Mesenchymal stem cell (in vitro differentiated cells and primary cell): ENCODE results near the gene ZNF57.
A peak's percentile ranks its signal among the peaks of the same experiment; 100 is the strongest.
"Not testable (repeated sequence)": the region's sequence is repeated elsewhere in the genome, so short reads cannot be mapped to it uniquely, and the experiment has no call there.

Experiments used
- DNase-seq: peaks from one replicate; pipeline ENCODE4 v3.0.0-alpha.2; 2013
- H2AFZ ChIP-seq: one replicate; pipeline ENCODE4 v1.6.1; 2013; ENCODE audit warnings: low read depth, mild to moderate bottlenecking, control low read depth, inconsistent platforms, low read length, moderate library complexity
- H2AK5ac ChIP-seq: 2 replicates; pipeline ENCODE4 v1.6.1; 2013; ENCODE audit warnings: low read length, moderate library complexity, mild to moderate bottlenecking, inconsistent platforms; ENCODE audit not compliant: severe bottlenecking
- H2BK120ac ChIP-seq: one replicate; pipeline ENCODE4 v1.6.1; 2013; ENCODE audit warnings: low read depth, mild to moderate bottlenecking, inconsistent platforms, low read length, moderate library complexity
- H2BK12ac ChIP-seq, 2 experiments: one replicate each; pipeline ENCODE4 v1.6.1; 2013; ENCODE audit warnings: inconsistent platforms in 2 of 2, low read length in 2 of 2, mild to moderate bottlenecking in 2 of 2, moderate library complexity in 2 of 2, control low read depth in 1 of 2
- H2BK15ac ChIP-seq: one replicate; pipeline ENCODE4 v1.6.1; 2013; ENCODE audit warnings: mild to moderate bottlenecking, low read depth, inconsistent platforms; ENCODE audit not compliant: poor library complexity, severe bottlenecking
- H2BK5ac ChIP-seq: 2 replicates; pipeline ENCODE4 v1.6.1; 2013; ENCODE audit warnings: low read depth, mild to moderate bottlenecking, low read length, control low read depth, inconsistent platforms; ENCODE audit not compliant: poor library complexity, severe bottlenecking
- H3K14ac ChIP-seq, 2 experiments: one replicate each; pipeline ENCODE4 v1.6.1; 2013; ENCODE audit warnings: inconsistent platforms in 2 of 2, low read length in 2 of 2, control low read depth in 1 of 2, mild to moderate bottlenecking in 1 of 2, moderate library complexity in 1 of 2
- H3K18ac ChIP-seq, 2 experiments: one replicate each; pipeline ENCODE4 v1.6.1; 2013; ENCODE audit warnings: inconsistent platforms in 2 of 2, low read length in 2 of 2, control low read depth in 1 of 2, low read depth in 1 of 2, mild to moderate bottlenecking in 1 of 2
- H3K23ac ChIP-seq, 2 experiments: one replicate each; pipeline ENCODE4 v1.6.1; 2013; ENCODE audit warnings: inconsistent platforms in 2 of 2, low read length in 2 of 2, mild to moderate bottlenecking in 2 of 2, moderate library complexity in 2 of 2, control low read depth in 1 of 2
- H3K27ac ChIP-seq: 2 replicates; pipeline ENCODE4 v1.5.1; 2013; ENCODE audit warnings: mild to moderate bottlenecking, moderate library complexity, low read length, control low read depth, inconsistent platforms; ENCODE audit not compliant: poor library complexity, severe bottlenecking
- H3K27me3 ChIP-seq, 2 experiments: 2 replicates each; pipeline versions ENCODE4 v1.6.1 to v1.7.0; 2013; ENCODE audit warnings: low read length in 2 of 2, mild to moderate bottlenecking in 2 of 2, moderate library complexity in 2 of 2, control low read depth in 1 of 2, inconsistent platforms in 1 of 2; ENCODE audit not compliant: control insufficient read depth in 1 of 2, insufficient read depth in 1 of 2
- H3K36me3 ChIP-seq, 2 experiments: 2 replicates each; pipeline versions ENCODE4 v1.6.1 to v1.7.0; 2013; ENCODE audit warnings: low read length in 2 of 2, control low read depth in 1 of 2, inconsistent platforms in 1 of 2, low read depth in 1 of 2, mild to moderate bottlenecking in 1 of 2; ENCODE audit not compliant: insufficient read depth in 2 of 2, control insufficient read depth in 1 of 2
- H3K4ac ChIP-seq, 2 experiments: one replicate each; pipeline ENCODE4 v1.6.1; 2013; ENCODE audit warnings: inconsistent platforms in 2 of 2, low read length in 2 of 2, mild to moderate bottlenecking in 2 of 2, moderate library complexity in 2 of 2, control low read depth in 1 of 2, low read depth in 1 of 2
- H3K4me1 ChIP-seq: 2 replicates; pipeline ENCODE4 v1.6.1; 2013; ENCODE audit warnings: low read depth, low read length, control low read depth; ENCODE audit not compliant: control insufficient read depth, insufficient read depth
- H3K4me2 ChIP-seq: 2 replicates; pipeline ENCODE4 v1.6.1; 2013; ENCODE audit warnings: low read length, mild to moderate bottlenecking, inconsistent platforms; ENCODE audit not compliant: poor library complexity, severe bottlenecking
- H3K4me3 ChIP-seq, 2 experiments: 2 replicates each; pipeline versions ENCODE4 v1.5.1 to v1.7.0; 2013; ENCODE audit warnings: low read length in 2 of 2, mild to moderate bottlenecking in 2 of 2, control low read depth in 1 of 2, low read depth in 1 of 2; ENCODE audit not compliant: insufficient read depth in 1 of 2
- H3K79me1 ChIP-seq: replicated peaks from 2 replicates; pipeline ENCODE4 v1.6.1; 2013; ENCODE audit warnings: mild to moderate bottlenecking, control low read depth, low read length, inconsistent platforms; ENCODE audit not compliant: poor library complexity, severe bottlenecking
- H3K9ac ChIP-seq: 2 replicates; pipeline ENCODE4 v1.7.0; 2013; ENCODE audit warnings: mild to moderate bottlenecking, low read length, moderate library complexity
- H3K9me3 ChIP-seq: 2 replicates; pipeline ENCODE4 v1.7.0; 2013; ENCODE audit warnings: mild to moderate bottlenecking, low read length; ENCODE audit not compliant: control insufficient read depth
- H4K8ac ChIP-seq: one replicate; pipeline ENCODE4 v1.6.1; 2013; ENCODE audit warnings: inconsistent platforms, mild to moderate bottlenecking, low read length, moderate library complexity
- H4K91ac ChIP-seq: one replicate; pipeline ENCODE4 v1.6.1; 2013; ENCODE audit warnings: mild to moderate bottlenecking, low read length, inconsistent platforms
- WGBS: methylation state at CpG from one replicate; pipeline ENCODE4 v1.1.7; 2013; ENCODE audit warnings: mixed read lengths; 5-methylcytosine and 5-hydroxymethylcytosine counted together

The ZNF57 gene

GRCh38 chr19:2927032-2927430 is 26.3 kb downstream of the ZNF57 start:
- no peak overlapping the region for H2AK5ac ChIP-seq
- no peak overlapping the region for H4K8ac ChIP-seq
- H3K4me2 ChIP-seq: no peak overlapping the region
- H2BK5ac ChIP-seq: no peak overlapping the region
- H3K23ac ChIP-seq: no peak overlapping the region
- H3K79me1 ChIP-seq: no peaks in the 10 kb centered on the region
- H3K18ac ChIP-seq: no peak overlapping the region
- H3K4me3 ChIP-seq: no peak overlapping the region
- peaks cover 10% of the 10 kb centered on the region for H3K9me3 ChIP-seq
- WGBS: 97% methylated on average over 18 of the region's 18 CpGs
- H3K27me3 ChIP-seq: no peaks in the 10 kb centered on the region
- H3K4ac ChIP-seq: no peak overlapping the region
- H3K14ac ChIP-seq: no peak overlapping the region
- DNase-seq: no peak
- no peak overlapping the region for H3K27ac ChIP-seq
- no peak overlapping the region for H2BK15ac ChIP-seq
- H3K9ac ChIP-seq: no peak overlapping the region
- H3K36me3 ChIP-seq: peaks cover 3 to 15% of the 10 kb centered on the region in 2 experiments
- no peaks in the 10 kb centered on the region for H3K4me1 ChIP-seq
- no peak overlapping the region for H4K91ac ChIP-seq
- H2BK120ac ChIP-seq: no peak overlapping the region
- no peak overlapping the region for H2AFZ ChIP-seq
- no peak overlapping the region for H2BK12ac ChIP-seq

GRCh38 chr19:2933490-2933910 is 32.8 kb downstream of the ZNF57 start:
- H3K4me3 ChIP-seq: peak overlapping the region in 1 of 2 experiments; percentile 61
- H2AK5ac ChIP-seq: no peak overlapping the region
- H3K18ac ChIP-seq: no peak overlapping the region
- 98% methylated on average over 18 of the region's 18 CpGs for WGBS
- DNase-seq: no peak
- no peak overlapping the region for H2BK120ac ChIP-seq
- no peak overlapping the region for H3K27ac ChIP-seq
- H2BK12ac ChIP-seq: no peak overlapping the region
- H4K91ac ChIP-seq: no peak overlapping the region
- H2BK5ac ChIP-seq: no peak overlapping the region
- H3K27me3 ChIP-seq: no peaks in the 10 kb centered on the region
- H3K14ac ChIP-seq: no peak overlapping the region
- H2AFZ ChIP-seq: no peak overlapping the region
- peaks cover 41 to 49% of the 10 kb centered on the region in 2 experiments for H3K36me3 ChIP-seq
- no peak overlapping the region for H3K23ac ChIP-seq
- H2BK15ac ChIP-seq: no peak overlapping the region
- no peaks in the 10 kb centered on the region for H3K4me1 ChIP-seq
- no peak overlapping the region for H3K4ac ChIP-seq
- no peak overlapping the region for H3K9ac ChIP-seq
- H3K9me3 ChIP-seq: peaks cover 52% of the 10 kb centered on the region
- no peak overlapping the region for H3K4me2 ChIP-seq
- peaks cover 7% of the 10 kb centered on the region for H3K79me1 ChIP-seq
- no peak overlapping the region for H4K8ac ChIP-seq

DNA sequence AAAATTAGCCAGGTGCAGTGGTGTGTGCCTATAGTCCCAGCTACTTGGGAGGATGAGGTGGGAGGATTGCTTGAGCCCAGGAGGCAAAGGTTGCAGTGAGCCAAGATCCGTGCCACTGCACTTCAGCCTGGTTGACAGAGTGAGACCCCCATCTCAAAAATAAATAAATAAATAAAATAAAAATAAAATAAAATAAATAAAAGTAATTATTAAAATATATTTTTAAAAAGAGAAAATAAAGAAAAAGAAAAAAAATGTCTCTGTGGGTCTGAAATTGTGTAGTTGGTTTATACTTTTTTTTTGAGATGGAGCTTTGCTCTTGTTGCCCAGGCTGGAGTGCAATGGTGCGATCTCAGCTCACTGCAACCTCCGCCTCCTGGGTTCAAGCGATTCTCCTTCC is 35.1 kb downstream of the ZNF57 start:
- H2BK15ac ChIP-seq, H2BK12ac ChIP-seq, H3K4me3 ChIP-seq, H4K91ac ChIP-seq, H3K27me3 ChIP-seq, H3K4me1 ChIP-seq, H2AFZ ChIP-seq, H2AK5ac ChIP-seq, H3K27ac ChIP-seq, H3K18ac ChIP-seq, H3K9ac ChIP-seq, H3K4ac ChIP-seq, H2BK120ac ChIP-seq, H3K14ac ChIP-seq, H2BK5ac ChIP-seq, H4K8ac ChIP-seq, H3K23ac ChIP-seq, H3K4me2 ChIP-seq, DNase-seq: not testable (repeated sequence)
- H3K79me1 ChIP-seq: peaks cover 17% of the 10 kb centered on the region
- peaks cover 51 to 53% of the 10 kb centered on the region in 2 experiments for H3K36me3 ChIP-seq
- 100% methylated on average over 3 of the region's 4 CpGs for WGBS
- H3K9me3 ChIP-seq: peaks cover 48% of the 10 kb centered on the region

DNA sequence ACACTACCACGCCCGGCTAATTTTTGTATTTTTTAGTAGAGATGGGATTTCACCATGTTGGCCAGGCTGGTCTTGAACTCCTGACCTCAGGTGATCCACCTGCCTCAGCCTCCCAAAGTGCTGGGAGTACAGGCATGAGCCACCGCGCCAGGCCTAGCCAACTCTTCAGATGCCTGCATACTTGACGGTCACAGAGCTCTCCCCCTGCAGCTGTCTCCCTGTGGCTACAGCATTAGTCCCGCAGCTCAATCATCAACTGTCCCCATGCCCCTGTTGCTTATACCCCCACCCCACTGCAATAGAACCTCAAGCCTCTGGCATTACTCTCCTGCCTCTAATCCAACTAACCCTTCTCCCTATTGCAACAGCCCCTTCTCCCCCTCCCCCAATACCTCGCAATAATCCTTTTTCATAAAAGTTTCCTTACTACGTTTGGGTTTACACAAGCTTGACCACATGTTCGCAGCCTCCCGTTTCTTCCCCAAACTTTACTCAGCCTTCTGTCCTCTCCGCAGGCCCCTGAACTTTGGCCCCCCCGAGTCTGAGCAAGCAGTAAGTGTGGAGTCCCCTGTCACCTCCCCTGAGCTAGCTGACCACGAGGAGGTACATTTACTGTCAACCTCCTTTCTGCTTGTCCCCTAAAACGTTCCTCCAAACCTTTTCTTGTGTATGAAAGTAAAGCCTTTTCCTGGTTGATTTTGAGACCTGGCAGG is 42.4 kb downstream of the ZNF57 start:
- H3K4me2 ChIP-seq: no peak overlapping the region
- peaks cover 12 to 16% of the 10 kb centered on the region in 2 experiments for H3K36me3 ChIP-seq
- no peak overlapping the region for H2BK5ac ChIP-seq
- H3K4ac ChIP-seq: no peak overlapping the region
- WGBS: 94% methylated on average over 14 of the region's 14 CpGs
- no peak overlapping the region for H2AK5ac ChIP-seq
- H3K79me1 ChIP-seq: peaks cover 35% of the 10 kb centered on the region
- H2BK12ac ChIP-seq: no peak overlapping the region
- no peak overlapping the region for H3K4me3 ChIP-seq
- H4K8ac ChIP-seq: no peak overlapping the region
- DNase-seq: no peak
- no peak overlapping the region for H2BK15ac ChIP-seq
- H3K9ac ChIP-seq: no peak overlapping the region
- no peaks in the 10 kb centered on the region for H3K9me3 ChIP-seq
- peaks cover 10% of the 10 kb centered on the region for H3K4me1 ChIP-seq
- H2BK120ac ChIP-seq: no peak overlapping the region
- H3K27me3 ChIP-seq: no peaks in the 10 kb centered on the region
- H3K23ac ChIP-seq: no peak overlapping the region
- H2AFZ ChIP-seq: no peak overlapping the region
- H3K14ac ChIP-seq: no peak overlapping the region
- no peak overlapping the region for H3K18ac ChIP-seq
- no peak overlapping the region for H3K27ac ChIP-seq
- H4K91ac ChIP-seq: no peak overlapping the region
